Stimulated activated CD8-positive, alpha-beta memory T cell treated with anti-CD3 and anti-CD28 coated beads, Interleukin-2, amount 100 ng/mL, for 1 hour (primary cell): ENCODE data around the gene ZNF19.

ENCODE experiments used
- DNase-seq, 2 donors: peaks; one replicate each; pipeline ENCODE4 v3.0.0-alpha.2; 2020; ENCODE audit warnings: low read depth in 2 of 2

The ZNF19 gene

GRCh38 chr16:71490361-71490760, 1.2 kb upstream of the ZNF19 start:
- no peak for DNase-seq

- peak; percentile 53 to 59 for DNase-seq
Measured at GRCh38 chr16:71484006-71484893, 4.9 kb downstream of the ZNF19 start.

- no peak for DNase-seq
Measured at GRCh38 chr16:71482569-71482968, 6.6 kb downstream of the ZNF19 start.

DNA sequence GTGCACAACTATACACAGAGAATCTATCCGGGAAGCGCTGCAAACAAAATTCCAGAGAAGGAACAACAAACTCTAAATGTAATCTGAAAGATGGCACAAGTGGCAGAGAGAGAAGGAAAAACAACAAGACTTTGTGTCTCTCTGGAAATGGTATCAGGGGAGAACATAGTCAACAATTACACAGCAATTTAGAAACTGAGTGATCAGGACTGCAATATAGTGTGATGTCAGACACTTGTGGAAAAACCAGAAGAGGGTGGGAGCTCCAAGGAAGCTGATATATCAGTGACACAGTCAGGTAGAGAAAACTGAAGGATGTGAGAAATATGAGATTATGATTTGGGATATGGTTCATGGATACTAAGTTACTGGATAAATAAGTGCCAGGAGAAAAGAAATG, 8.2 kb downstream of the ZNF19 start:
- no peak for DNase-seq

DNA sequence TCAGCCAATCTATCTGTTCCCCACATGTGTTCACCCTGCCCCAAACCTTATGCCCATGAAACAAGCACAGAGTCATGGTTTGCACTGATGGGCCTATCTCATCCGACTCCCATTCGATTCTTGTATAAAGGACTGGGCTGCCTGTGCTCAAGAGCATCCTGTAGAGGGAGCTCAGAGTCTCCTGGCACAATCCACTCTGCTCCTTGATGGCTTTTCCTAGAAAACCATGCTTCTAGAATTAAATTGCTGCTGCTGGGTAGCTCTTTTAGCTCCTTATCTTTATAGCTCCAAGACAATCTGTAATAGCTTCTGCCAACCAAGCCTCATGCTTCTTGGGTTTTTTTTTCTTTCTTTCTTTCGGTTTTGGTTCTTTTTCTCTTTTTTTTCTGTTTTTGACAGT, 9.7 kb downstream of the ZNF19 start:
- DNase-seq = no peak

GRCh38 chr16:71476457-71477124, 12.5 kb downstream of the ZNF19 start:
- DNase-seq = no peak

GRCh38 chr16:71474864-71475263, 14.3 kb downstream of the ZNF19 start:
- DNase-seq = no peak

DNA sequence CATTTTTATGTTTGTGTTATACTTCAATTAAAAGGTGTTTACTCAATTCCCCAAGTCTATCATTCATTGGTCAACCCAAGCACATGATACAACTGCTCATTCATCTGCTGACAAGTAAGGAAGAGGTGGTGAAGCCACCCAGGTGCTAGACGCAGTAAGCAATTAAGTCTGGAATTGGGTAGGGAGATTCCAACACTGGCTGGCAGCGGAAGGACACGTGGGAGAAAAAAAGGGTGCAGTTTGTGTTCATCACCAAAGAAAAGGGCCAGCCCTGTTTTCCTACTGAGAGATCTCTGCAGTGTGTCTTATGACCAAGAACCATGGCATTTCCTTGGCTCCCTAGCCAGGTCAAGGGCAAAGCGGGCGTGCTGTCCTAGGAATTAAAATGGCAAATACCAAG, 15.2 kb downstream of the ZNF19 start:
- DNase-seq = no peak

DNA sequence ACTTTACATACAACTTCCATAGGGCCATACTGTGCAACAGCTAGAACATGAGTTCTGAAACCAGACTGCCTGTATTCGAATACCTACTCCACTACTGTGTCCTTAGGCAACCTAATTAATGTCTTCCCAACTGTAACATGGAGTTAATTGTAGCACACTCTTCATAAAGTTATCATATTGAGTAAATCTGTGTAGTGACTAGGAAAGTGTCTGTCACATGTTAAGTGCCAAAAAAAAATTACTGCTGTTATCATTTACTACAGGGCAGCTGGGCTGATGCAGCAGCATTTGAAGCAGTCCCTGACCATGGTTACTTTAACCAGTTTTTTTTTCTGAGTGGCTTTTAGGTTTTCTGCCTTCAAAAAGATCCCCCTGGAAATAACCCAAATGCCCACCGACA, 16.2 kb downstream of the ZNF19 start:
- DNase-seq = no peak

DNA sequence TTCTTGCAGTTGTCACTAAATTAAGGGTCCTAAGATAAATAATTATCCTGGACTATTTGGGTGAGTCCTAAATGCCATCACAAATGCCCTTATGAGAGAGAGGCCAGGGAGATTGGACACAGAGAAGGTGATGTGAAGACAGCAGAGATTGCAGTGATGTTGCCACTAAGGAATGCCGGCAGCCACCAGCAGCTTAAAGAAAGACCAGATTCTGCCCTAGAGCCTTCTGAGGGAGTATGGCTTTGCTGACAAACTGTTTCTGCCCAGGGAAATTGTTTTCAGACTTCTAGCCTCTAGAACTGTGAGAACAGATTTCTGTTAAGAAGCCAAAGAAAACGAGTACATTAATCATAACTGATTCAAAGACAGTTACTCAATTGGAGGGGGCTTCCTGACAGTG, 17.1 kb downstream of the ZNF19 start:
- DNase-seq = no peak

DNA sequence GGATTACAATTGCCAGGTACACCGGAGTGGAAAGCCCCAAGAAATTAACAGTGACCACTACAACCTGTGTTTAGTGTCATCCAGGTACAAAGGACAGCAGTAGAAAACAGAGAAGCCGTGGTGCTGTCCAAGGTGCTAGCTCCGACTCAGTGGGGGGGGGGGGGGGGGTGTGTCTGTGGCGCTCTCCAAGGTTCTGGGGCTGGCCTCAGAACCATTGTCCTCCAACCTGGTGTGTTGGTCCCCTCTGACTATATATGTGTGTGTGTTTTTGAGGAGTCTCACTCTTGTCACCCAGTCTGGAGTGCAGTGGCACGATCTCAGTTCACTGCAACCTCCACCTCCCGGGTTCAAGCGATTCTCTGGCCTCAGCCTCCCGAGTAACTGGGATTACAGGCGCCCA, 21.3 kb downstream of the ZNF19 start:
- DNase-seq = no peak

GRCh38 chr16:71464231-71464630, 24.9 kb downstream of the ZNF19 start:
- DNase-seq = no peak

DNA sequence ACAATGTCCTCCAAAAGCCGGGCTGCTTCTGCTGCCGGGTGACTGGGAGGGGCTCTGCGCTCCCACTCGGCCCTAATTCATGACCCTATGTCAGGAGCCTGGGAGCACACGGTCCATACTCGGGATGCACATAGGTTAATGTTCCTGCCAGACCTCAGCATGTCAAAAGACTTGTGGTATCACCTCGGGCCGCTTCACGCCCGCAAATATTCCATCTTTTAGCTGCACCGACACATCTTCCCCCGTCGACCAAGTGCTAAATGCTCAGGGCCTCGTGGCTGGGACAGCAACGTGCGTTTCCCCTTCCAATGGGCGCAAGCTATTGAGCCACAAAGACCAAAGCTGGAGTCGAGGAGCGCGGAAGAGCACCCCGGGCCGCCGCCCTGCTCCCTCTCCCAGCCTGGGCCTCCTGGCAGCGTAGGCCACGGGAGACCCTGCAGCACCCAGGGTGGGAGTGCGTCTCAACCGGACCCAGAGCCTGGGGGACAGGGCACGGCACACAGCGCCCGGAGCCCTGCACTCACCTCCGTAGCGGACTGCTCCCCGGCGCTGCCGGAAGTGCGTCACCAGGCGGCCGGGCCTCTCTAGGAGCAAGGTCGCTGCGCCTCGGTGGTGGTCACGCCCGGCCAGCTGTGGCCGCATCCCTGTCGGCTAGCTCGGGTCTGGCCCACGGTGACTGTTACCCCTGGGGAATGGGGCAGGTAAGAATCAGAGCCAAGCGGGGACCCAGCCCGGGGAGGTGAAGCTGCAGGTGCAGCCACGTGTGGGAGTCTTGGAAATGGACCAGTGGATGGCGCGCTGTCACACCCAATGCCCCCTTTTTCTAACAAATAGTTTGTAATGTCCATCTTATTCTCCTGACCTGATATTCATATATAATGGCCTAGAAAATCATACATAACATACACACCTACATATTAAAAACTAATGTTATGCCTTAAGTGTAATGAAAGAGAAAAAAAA, 27.2 kb downstream of the ZNF19 start, which contains the start of gene ZNF23:
Gene ZNF23, minus strand, starts transcription at position 562 of the 963 bp plus-strand sequence. CDS start 5,451 bp downstream, outside the sequence.
- DNase-seq = peak; percentile 47 to 63

- no peak for DNase-seq
Measured at GRCh38 chr16:71460941-71461340, 28.2 kb downstream of the ZNF19 start.

DNA sequence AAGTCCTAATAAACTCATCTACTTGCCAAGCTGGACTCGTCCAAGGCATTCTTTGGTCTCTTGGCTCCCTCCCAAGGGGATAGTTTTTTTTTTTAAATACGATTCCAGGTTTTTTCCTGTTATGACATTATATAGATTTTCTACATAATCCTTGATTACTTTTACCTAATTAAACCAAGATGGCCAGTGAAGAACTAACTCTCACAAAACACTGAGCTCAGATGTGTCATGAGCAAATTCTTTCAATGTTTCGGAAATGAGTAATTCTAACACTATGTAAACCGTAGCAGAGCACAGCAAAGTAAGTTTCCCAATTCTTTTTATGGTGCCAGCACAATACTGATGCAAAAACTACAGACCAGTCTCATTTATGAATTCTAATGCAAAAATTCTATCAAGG, 28.9 kb downstream of the ZNF19 start:
- DNase-seq = no peak

- no peak for DNase-seq
Measured at GRCh38 chr16:71459510-71459909, 29.6 kb downstream of the ZNF19 start.

GRCh38 chr16:71456801-71457200, 32.3 kb downstream of the ZNF19 start:
- no peak for DNase-seq

DNA sequence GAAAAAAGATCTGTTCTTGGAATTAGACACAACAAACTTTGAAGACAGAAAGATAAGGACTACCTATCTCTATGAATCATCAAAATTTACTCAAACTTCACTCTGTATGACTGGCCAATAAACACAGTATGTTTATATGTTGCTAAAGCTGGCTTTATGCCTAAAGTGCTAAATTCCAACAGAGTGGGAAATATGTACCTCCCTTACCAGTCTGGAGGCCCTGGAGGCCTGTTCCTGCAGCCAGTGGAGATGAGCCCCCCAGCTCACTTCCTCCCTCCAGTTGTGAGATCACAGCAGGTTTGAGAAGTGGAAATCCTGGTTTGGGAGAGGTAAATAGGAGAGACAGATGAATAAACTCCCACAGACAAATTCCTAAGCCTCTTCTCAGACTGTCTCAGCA, 36.1 kb downstream of the ZNF19 start:
- DNase-seq = no peak

- DNase-seq = no peak
Measured at GRCh38 chr16:71449020-71449419, 40.1 kb downstream of the ZNF19 start.

GRCh38 chr16:71448274-71448866, 40.8 kb downstream of the ZNF19 start:
- no peak for DNase-seq

GRCh38 chr16:71443714-71444113, 45.4 kb downstream of the ZNF19 start:
- no peak for DNase-seq

- no peak for DNase-seq
Measured at GRCh38 chr16:71442051-71442440, 47.1 kb downstream of the ZNF19 start, which contains the start of gene TLE7. TSS of gene TLE7 (minus strand) at chr16:71442054. CDS start at chr16:71433324, 8,730 bp downstream.
